GM12878 (cell line): ENCODE data around the gene SEC16A. TPM values are rescaled to one million over a fixed set of nuclear protein-coding genes. Genes with fewer than 3 reads are reported as not detected.
A peak's percentile ranks its signal among the peaks of the same experiment; 100 is the strongest.

ENCODE experiments used
- ATAC-seq: fragments of 200-7000 bp; cut with Tn5 transposase; 3 replicates; pipeline ENCODE4 v1.9.1; 2020; ENCODE audit warnings: mild to moderate bottlenecking, moderate library complexity
- BruUV-seq: library from RNA; stranded (reverse); fragments of 400-500 nt; replicated peaks from 2 replicates; lab custom pipeline; 2021; lab: Mats Ljungman, UMichigan
- CTCF ChIA-PET: fragments of 300-600 bp; sonication (Branson Sonifier 250); formaldehyde crosslinking; extraction: SDS; loops from one replicate; lab custom pipeline; 2021; ENCODE audit warnings: inconsistent platforms; lab: Yijun Ruan, JAX
- POLR2A ChIA-PET: fragments of 350-600 bp; formaldehyde crosslinking; extraction: SDS; loops from one replicate; lab custom pipeline; 2021; ENCODE audit warnings: inconsistent platforms; lab: Charles Lee
- RAD21 ChIA-PET: fragments of 300-600 bp; sonication (Branson Sonifier 250); formaldehyde crosslinking; loops from one replicate; lab custom pipeline; 2023; ENCODE audit warnings: antibody characterized with exemption; ENCODE audit not compliant: unreplicated experiment; lab: Charles Lee
- SMC1A ChIA-PET: fragments of 300-600 bp; sonication (Branson Sonifier 250); formaldehyde crosslinking; loops from one replicate; lab custom pipeline; 2023; ENCODE audit not compliant: unreplicated experiment, uncharacterized antibody; lab: Charles Lee
- DNase-seq: peaks from one replicate; pipeline ENCODE4 v3.0.0-alpha.2; 2011; ENCODE audit warnings: low read depth, low spot score
- FAIRE-seq: peaks from 3 replicates; lab custom pipeline; 2011; peaks lifted over from hg19 to GRCh38; lab: Jason Lieb, UNC
- H2AFZ ChIP-seq: 2 replicates; pipeline ENCODE4 v1.6.0; 2011; ENCODE audit warnings: low read depth, low read length, control low read depth; ENCODE audit not compliant: control insufficient read depth
- H3K27ac ChIP-seq: 2 replicates; pipeline ENCODE4 v1.5.1; 2011; ENCODE audit warnings: control low read depth; ENCODE audit not compliant: control insufficient read depth, insufficient read depth
- H3K27me3 ChIP-seq, 2 experiments: replicated peaks in 1 of 2; 2 replicates each; pipeline versions ENCODE4 v1.6.0 to v1.6.1; 2011; ENCODE audit warnings: low read length in 1 of 2; ENCODE audit not compliant: control insufficient read depth in 2 of 2, insufficient read depth in 2 of 2
- H3K36me3 ChIP-seq, 2 experiments: 2 replicates each; pipeline ENCODE4 v1.5.1; 2011; ENCODE audit warnings: low read length in 1 of 2; ENCODE audit not compliant: control insufficient read depth in 2 of 2, insufficient read depth in 2 of 2
- H3K4me1 ChIP-seq: 2 replicates; pipeline ENCODE4 v1.6.1; 2011; ENCODE audit warnings: mild to moderate bottlenecking, low read length, moderate library complexity, mixed read lengths; ENCODE audit not compliant: control insufficient read depth, insufficient read depth
- H3K4me2 ChIP-seq: 2 replicates; pipeline ENCODE4 v1.6.0; 2011; ENCODE audit warnings: control low read depth; ENCODE audit not compliant: control insufficient read depth, insufficient read depth
- H3K4me3 ChIP-seq: fragments of 200-600 bp; sonication (generic); 2 replicates; pipeline ENCODE4 v1.5.1; 2016
- H3K79me2 ChIP-seq: 2 replicates; pipeline ENCODE4 v1.6.0; 2011; ENCODE audit warnings: low read length; ENCODE audit not compliant: control insufficient read depth, insufficient read depth
- H3K9ac ChIP-seq: 2 replicates; pipeline ENCODE4 v1.8.0; 2011; ENCODE audit warnings: low read length, control low read depth, mixed read lengths; ENCODE audit not compliant: control insufficient read depth, insufficient read depth
- H3K9me3 ChIP-seq: replicated peaks from 3 replicates; pipeline ENCODE4 v1.5.1; 2011; ENCODE audit warnings: mild to moderate bottlenecking, low read length; ENCODE audit not compliant: control insufficient read depth, insufficient read depth
- H4K20me1 ChIP-seq: 2 replicates; pipeline ENCODE4 v1.6.0; 2011; ENCODE audit not compliant: control insufficient read depth, insufficient read depth
- MEF2A ChIP-seq: IDR thresholded peaks from 2 replicates; pipeline ENCODE4 v1.6.1; 2011; ENCODE audit warnings: low read depth, mild to moderate bottlenecking, low read length, moderate library complexity; ENCODE audit not compliant: insufficient read depth
- POLR2A ChIP-seq: IDR thresholded peaks from 2 replicates; pipeline ENCODE4 v1.6.1; 2011; ENCODE audit warnings: low read depth, mild to moderate bottlenecking, low read length
- TAF1 ChIP-seq: IDR thresholded peaks from 2 replicates; pipeline ENCODE4 v1.6.1; 2011; ENCODE audit warnings: mild to moderate bottlenecking, low read depth, low read length, borderline replicate concordance
- WGBS: methylation state at CpG from one replicate; pipeline ENCODE4 v1.1.6; 2016; ENCODE audit warnings: low lambda C conversion rate; ENCODE audit not compliant: insufficient replicate concordance, insufficient coverage; ENCODE audit errors: missing lambda C conversion rate; 5-methylcytosine and 5-hydroxymethylcytosine counted together
- in situ Hi-C: fragments of 300-500 bp; cut with MboI; formaldehyde crosslinking; loops from 9 replicates; pipeline ENCODE4 v1.14.3; 2018; ENCODE audit warnings: mixed read lengths
- intact Hi-C: fragments of 100-400 bp; cut with micrococcal nuclease; formaldehyde crosslinking; loops from one replicate; pipeline ENCODE4 v1.14.2; 2022; ENCODE audit not compliant: unreplicated experiment
- microRNA-seq: library from miRNA; unstranded; fragments of <30 nt; microRNA quantifications from one replicate; pipeline ENCODE4, GENCODE V29; 2018
- polyA plus RNA-seq, 11 experiments: library from polyadenylated mRNA; depleted of rRNA in 4 of 11; unstranded in 6 of 11; stranded (reverse) in 5 of 11; fragments of >200 nt; fragmentation: Nextera tagmentation in 4 of 11; fragmentation: Illumina TruSeq in 1 of 11; extraction: Ambion mirVana in 4 of 11; extraction: Trizol in 1 of 11; gene quantifications; 1 replicate in 1 of 11; 2 replicates in 10 of 11; pipeline versions ENCODE4 v1.2.1 to v1.2.3, GENCODE V29; 2011 to 2016; ENCODE audit warnings: inconsistent platforms in 2 of 11, missing spikeins in 2 of 11, low read depth in 1 of 11
- small RNA-seq: library from RNA; depleted of rRNA; stranded (forward); fragments of <200 nt; gene quantifications from one replicate; pipeline ENCODE3, GENCODE V24; 2014
- total RNA-seq, 4 experiments: library from RNA; depleted of rRNA in 3 of 4; stranded (reverse); fragments of >200 nt in 3 of 4; fragmentation: Illumina TruSeq in 1 of 4; extraction: Trizol in 1 of 4; gene quantifications; 2 replicates each; pipeline versions ENCODE4 v1.2.1 to v1.2.3, GENCODE V29; 2013 to 2021

SEC16A gene
- total and polyA plus RNA-seq, 10 of the 15 experiments (the other 5 are each of a cell fraction or from before 2014, with no cell fraction given) = 9.9 to 59.1 (median 21.7) TPM

GRCh38 chr9:136392538-136393449 lies 90.0 kb downstream of the SEC16A start:
- POLR2A ChIA-PET = no interaction called here

GRCh38 chr9:136391737-136392537 lies 90.9 kb downstream of the SEC16A start:
- no TSS peak for BruUV-seq
- H3K36me3 ChIP-seq = peaks cover 27 to 43% of the 10 kb centered on the region in 2 experiments
- ChIA-PET CTCF (interaction anchor here (1.4 kb wide), 1 partner anchor 12 kb away, joined by 3 read pairs; no protein-coding TSS in a partner anchor), RAD21 (no interaction called here), POLR2A (no interaction called here), SMC1A (no interaction called here)
- 94% methylated on average over 27 of the region's 28 CpGs for WGBS
- no peak for FAIRE-seq
- peak; percentile 63 for TF ChIP-seq POLR2A
- no peak for TF ChIP-seq TAF1
- no peaks in the 10 kb centered on the region for H3K4me1 ChIP-seq
- in situ Hi-C loops (no loop called here), intact Hi-C loops (no loop called here)
- H3K79me2 ChIP-seq = no peaks in the 10 kb centered on the region
- no peak overlapping the region for H3K4me3 ChIP-seq
- no peak overlapping the region for H3K27ac ChIP-seq
- no peak for DNase-seq
- H3K9ac ChIP-seq = no peak overlapping the region
- H3K27me3 ChIP-seq = no peaks in the 10 kb centered on the region
- no peak for ATAC-seq
- H4K20me1 ChIP-seq = no peaks in the 10 kb centered on the region
- H3K4me2 ChIP-seq = no peak overlapping the region
- no peak overlapping the region for H2AFZ ChIP-seq
- H3K9me3 ChIP-seq = no peaks in the 10 kb centered on the region

More at GRCh38 chr9:136392538-136393449, 90.0 kb downstream of the SEC16A start:
- WGBS = 93% methylated on average over 21 of the region's 21 CpGs
- Histone ChIP-seq H3K9ac (no peak overlapping the region), H3K27ac (no peak overlapping the region), H4K20me1 (no peaks in the 10 kb centered on the region), H3K36me3 (peaks cover 30 to 41% of the 10 kb centered on the region in 2 experiments), H3K4me3 (no peak overlapping the region), H3K4me2 (no peak overlapping the region), H3K27me3 (no peaks in the 10 kb centered on the region), H3K9me3 (no peaks in the 10 kb centered on the region), H2AFZ (no peak overlapping the region), H3K4me1 (no peaks in the 10 kb centered on the region), H3K79me2 (peaks cover 2% of the 10 kb centered on the region; the same call in 1 of the 2 replicates)
- ChIA-PET CTCF (no interaction called here), RAD21 (no interaction called here), SMC1A (no interaction called here)
- FAIRE-seq = no peak
- in situ Hi-C loops = no loop called here
- BruUV-seq = no TSS peak
- DNase-seq = no peak
- TF ChIP-seq POLR2A = peak; percentile 51; the same call in 1 of the 2 replicates
- no peak for TF ChIP-seq MEF2A
- intact Hi-C loops = no loop called here
- ATAC-seq = no peak; the same call in 2 of the 3 replicates

Small RNA genes within 50 kb of the gene (microRNA-seq; reads per million reads assigned to microRNA genes)
- 0.56 reads per million for gene MIR4673

Small RNA genes within 50 kb of the gene (small RNA-seq; reads per million reads assigned to genes)
- gene MIR4673 = not detected

Other genes starting within 250 kb of the SEC16A start
Only the 7 nearest of the 13 such genes appear.
- 18.1 and 29.7 TPM in 2 replicates for gene DNLZ, start 119.3 kb downstream of the SEC16A start, total RNA-seq (2014; rRNA removed)
- gene DNLZ, start 119.3 kb downstream of the SEC16A start, total RNA-seq (2014; rRNA removed; fragmentation: Illumina TruSeq; extraction: Trizol) = 4.6 and 4.8 TPM in 2 replicates
- gene DNLZ, start 119.3 kb downstream of the SEC16A start, total RNA-seq (2021) = 23.5 and 26.1 TPM in 2 replicates
- gene DNLZ, start 119.3 kb downstream of the SEC16A start, polyA plus RNA-seq (2011; rRNA removed) = 1.2 and 3.8 TPM in 2 replicates
- 0.66 TPM in 1 of 2 replicates, not detected in the other for gene DNLZ, start 119.3 kb downstream of the SEC16A start, polyA plus RNA-seq (2014; fragmentation: Illumina TruSeq; extraction: Trizol)
- 1 to 10 TPM in 1 of 2 experiments, not detected in 1; 1.5 TPM for gene DNLZ, start 119.3 kb downstream of the SEC16A start, polyA plus RNA-seq (2014; fragmentation: Nextera tagmentation; extraction: Ambion mirVana)
- gene DNLZ, start 119.3 kb downstream of the SEC16A start, polyA plus RNA-seq (2014; rRNA removed) = 23.8 and 26.3 TPM in 2 replicates
- 10 to 100 TPM; 14.7 to 25.8 TPM for gene DNLZ, start 119.3 kb downstream of the SEC16A start, polyA plus RNA-seq (2016; fragmentation: Nextera tagmentation; extraction: Ambion mirVana)
- 1.9 and 2.2 TPM in 2 replicates for gene CARD9, start 109.4 kb downstream of the SEC16A start, total RNA-seq (2014; rRNA removed)
- 0.55 and 0.58 TPM in 2 replicates for gene CARD9, start 109.4 kb downstream of the SEC16A start, total RNA-seq (2014; rRNA removed; fragmentation: Illumina TruSeq; extraction: Trizol)
- gene CARD9, start 109.4 kb downstream of the SEC16A start, total RNA-seq (2021) = 2.4 and 2.6 TPM in 2 replicates
- 1.9 and 4.9 TPM in 2 replicates for gene CARD9, start 109.4 kb downstream of the SEC16A start, polyA plus RNA-seq (2011; rRNA removed)
- 0.34 TPM in 1 of 2 replicates, not detected in the other for gene CARD9, start 109.4 kb downstream of the SEC16A start, polyA plus RNA-seq (2014; fragmentation: Illumina TruSeq; extraction: Trizol)
- gene CARD9, start 109.4 kb downstream of the SEC16A start, polyA plus RNA-seq (2014; fragmentation: Nextera tagmentation; extraction: Ambion mirVana) = under 1 TPM in 1 of 2 experiments, not detected in 1; 0.11 TPM
- 1.6 and 2.1 TPM in 2 replicates for gene CARD9, start 109.4 kb downstream of the SEC16A start, polyA plus RNA-seq (2014; rRNA removed)
- 1 to 10 TPM; 1.8 to 2.2 TPM for gene CARD9, start 109.4 kb downstream of the SEC16A start, polyA plus RNA-seq (2016; fragmentation: Nextera tagmentation; extraction: Ambion mirVana)
- gene SNAPC4, start 82.9 kb downstream of the SEC16A start, total RNA-seq (2014; rRNA removed) = 7.7 and 8.8 TPM in 2 replicates
- 5.1 and 5.2 TPM in 2 replicates for gene SNAPC4, start 82.9 kb downstream of the SEC16A start, total RNA-seq (2014; rRNA removed; fragmentation: Illumina TruSeq; extraction: Trizol)
- 16.4 and 19.8 TPM in 2 replicates for gene SNAPC4, start 82.9 kb downstream of the SEC16A start, total RNA-seq (2021)
- 2.4 and 3.5 TPM in 2 replicates for gene SNAPC4, start 82.9 kb downstream of the SEC16A start, polyA plus RNA-seq (2011; rRNA removed)
- 7.1 and 8.7 TPM in 2 replicates for gene SNAPC4, start 82.9 kb downstream of the SEC16A start, polyA plus RNA-seq (2014; fragmentation: Illumina TruSeq; extraction: Trizol)
- gene SNAPC4, start 82.9 kb downstream of the SEC16A start, polyA plus RNA-seq (2014; fragmentation: Nextera tagmentation; extraction: Ambion mirVana) = under 1 TPM; 0.42 to 0.43 TPM
- 16.9 and 18.1 TPM in 2 replicates for gene SNAPC4, start 82.9 kb downstream of the SEC16A start, polyA plus RNA-seq (2014; rRNA removed)
- gene SNAPC4, start 82.9 kb downstream of the SEC16A start, polyA plus RNA-seq (2016; fragmentation: Nextera tagmentation; extraction: Ambion mirVana) = 1 to 10 TPM; 6.8 to 7.2 TPM
- gene ENTR1, start 72.4 kb downstream of the SEC16A start, total RNA-seq (2014; rRNA removed) = 58.4 and 61.2 TPM in 2 replicates
- 35.5 and 38.4 TPM in 2 replicates for gene ENTR1, start 72.4 kb downstream of the SEC16A start, total RNA-seq (2014; rRNA removed; fragmentation: Illumina TruSeq; extraction: Trizol)
- gene ENTR1, start 72.4 kb downstream of the SEC16A start, total RNA-seq (2021) = 75.4 and 81.7 TPM in 2 replicates
- 47.7 and 55.4 TPM in 2 replicates for gene ENTR1, start 72.4 kb downstream of the SEC16A start, polyA plus RNA-seq (2011; rRNA removed)
- gene ENTR1, start 72.4 kb downstream of the SEC16A start, polyA plus RNA-seq (2014; fragmentation: Illumina TruSeq; extraction: Trizol) = 19.0 and 43.7 TPM in 2 replicates
- 10 to 100 TPM in 1 of 2 experiments, 1 to 10 TPM in 1; 8.2 to 20.4 TPM for gene ENTR1, start 72.4 kb downstream of the SEC16A start, polyA plus RNA-seq (2014; fragmentation: Nextera tagmentation; extraction: Ambion mirVana)
- 96.4 and 105 TPM in 2 replicates for gene ENTR1, start 72.4 kb downstream of the SEC16A start, polyA plus RNA-seq (2014; rRNA removed)
- 10 to 100 TPM; 10.5 to 14.9 TPM for gene ENTR1, start 72.4 kb downstream of the SEC16A start, polyA plus RNA-seq (2016; fragmentation: Nextera tagmentation; extraction: Ambion mirVana)
- gene PMPCA, start 72.4 kb downstream of the SEC16A start, total RNA-seq (2014; rRNA removed) = 61.7 and 67.9 TPM in 2 replicates
- 40.8 and 47.3 TPM in 2 replicates for gene PMPCA, start 72.4 kb downstream of the SEC16A start, total RNA-seq (2014; rRNA removed; fragmentation: Illumina TruSeq; extraction: Trizol)
- gene PMPCA, start 72.4 kb downstream of the SEC16A start, total RNA-seq (2021) = 85.9 and 89.8 TPM in 2 replicates
- gene PMPCA, start 72.4 kb downstream of the SEC16A start, polyA plus RNA-seq (2011; rRNA removed) = 80.3 and 82.5 TPM in 2 replicates
- 63.1 and 69.0 TPM in 2 replicates for gene PMPCA, start 72.4 kb downstream of the SEC16A start, polyA plus RNA-seq (2014; fragmentation: Illumina TruSeq; extraction: Trizol)
- gene PMPCA, start 72.4 kb downstream of the SEC16A start, polyA plus RNA-seq (2014; fragmentation: Nextera tagmentation; extraction: Ambion mirVana) = 10 to 100 TPM in 1 of 2 experiments, 1 to 10 TPM in 1; 8.1 to 12.3 TPM
- 90.0 and 93.0 TPM in 2 replicates for gene PMPCA, start 72.4 kb downstream of the SEC16A start, polyA plus RNA-seq (2014; rRNA removed)
- 100 to 1,000 TPM; 123 to 137 TPM for gene PMPCA, start 72.4 kb downstream of the SEC16A start, polyA plus RNA-seq (2016; fragmentation: Nextera tagmentation; extraction: Ambion mirVana)
- 6.6 and 7.4 TPM in 2 replicates for gene INPP5E, start 43.2 kb downstream of the SEC16A start, total RNA-seq (2014; rRNA removed)
- 3.4 and 3.6 TPM in 2 replicates for gene INPP5E, start 43.2 kb downstream of the SEC16A start, total RNA-seq (2014; rRNA removed; fragmentation: Illumina TruSeq; extraction: Trizol)
- 13.0 and 15.6 TPM in 2 replicates for gene INPP5E, start 43.2 kb downstream of the SEC16A start, total RNA-seq (2021)
- gene INPP5E, start 43.2 kb downstream of the SEC16A start, polyA plus RNA-seq (2011; rRNA removed) = 4.6 and 7.1 TPM in 2 replicates
- gene INPP5E, start 43.2 kb downstream of the SEC16A start, polyA plus RNA-seq (2014; fragmentation: Illumina TruSeq; extraction: Trizol) = 2.1 and 3.4 TPM in 2 replicates
- gene INPP5E, start 43.2 kb downstream of the SEC16A start, polyA plus RNA-seq (2014; fragmentation: Nextera tagmentation; extraction: Ambion mirVana) = 1 to 10 TPM in 1 of 2 experiments, under 1 TPM in 1; 0.24 to 1.2 TPM
- 14.8 and 16.0 TPM in 2 replicates for gene INPP5E, start 43.2 kb downstream of the SEC16A start, polyA plus RNA-seq (2014; rRNA removed)
- gene INPP5E, start 43.2 kb downstream of the SEC16A start, polyA plus RNA-seq (2016; fragmentation: Nextera tagmentation; extraction: Ambion mirVana) = 1 to 10 TPM; 4.7 to 5.9 TPM
- 6.9 and 9.7 TPM in 2 replicates for gene NOTCH1, start 63.0 kb upstream of the SEC16A start, total RNA-seq (2014; rRNA removed)
- 1.8 and 2.5 TPM in 2 replicates for gene NOTCH1, start 63.0 kb upstream of the SEC16A start, total RNA-seq (2014; rRNA removed; fragmentation: Illumina TruSeq; extraction: Trizol)
- gene NOTCH1, start 63.0 kb upstream of the SEC16A start, total RNA-seq (2021) = 38.6 and 40.0 TPM in 2 replicates
- gene NOTCH1, start 63.0 kb upstream of the SEC16A start, polyA plus RNA-seq (2011; rRNA removed) = 1.4 TPM in 2 replicates
- 1.1 and 2.7 TPM in 2 replicates for gene NOTCH1, start 63.0 kb upstream of the SEC16A start, polyA plus RNA-seq (2014; fragmentation: Illumina TruSeq; extraction: Trizol)
- gene NOTCH1, start 63.0 kb upstream of the SEC16A start, polyA plus RNA-seq (2014; fragmentation: Nextera tagmentation; extraction: Ambion mirVana) = under 1 TPM; 0.02 to 0.24 TPM
- 12.4 and 12.7 TPM in 2 replicates for gene NOTCH1, start 63.0 kb upstream of the SEC16A start, polyA plus RNA-seq (2014; rRNA removed)
- gene NOTCH1, start 63.0 kb upstream of the SEC16A start, polyA plus RNA-seq (2016; fragmentation: Nextera tagmentation; extraction: Ambion mirVana) = 1 to 10 TPM; 4.7 to 6.8 TPM